ENCODE measurements around the gene BBOX1.

The BBOX1 gene

GRCh38 chr11:27025957-27026733 lies 14.5 kb upstream of the BBOX1 start:
- no peak for DNase-seq

DNA sequence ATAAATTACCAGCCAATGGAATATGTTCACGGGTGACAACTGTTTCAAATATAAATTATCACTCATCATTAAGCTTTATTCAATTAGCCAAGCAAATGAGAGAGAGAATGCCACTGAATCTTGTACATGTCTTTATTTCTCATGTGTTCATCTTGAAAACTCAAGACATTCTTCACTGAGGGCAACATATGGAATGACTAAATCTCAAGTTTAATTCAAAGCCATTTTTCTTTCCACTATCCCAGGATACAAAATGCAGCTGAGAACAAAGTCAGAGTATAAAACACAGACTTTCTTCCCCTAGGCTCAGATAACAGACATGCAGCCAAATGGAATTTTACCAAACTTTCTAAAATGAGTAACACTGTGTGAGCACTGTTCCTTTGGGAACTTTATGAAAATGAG lies 12.1 kb upstream of the BBOX1 start:
- DNase-seq: no peak

GRCh38 chr11:27029966-27030365 lies 10.6 kb upstream of the BBOX1 start:
- no peak for DNase-seq

DNA sequence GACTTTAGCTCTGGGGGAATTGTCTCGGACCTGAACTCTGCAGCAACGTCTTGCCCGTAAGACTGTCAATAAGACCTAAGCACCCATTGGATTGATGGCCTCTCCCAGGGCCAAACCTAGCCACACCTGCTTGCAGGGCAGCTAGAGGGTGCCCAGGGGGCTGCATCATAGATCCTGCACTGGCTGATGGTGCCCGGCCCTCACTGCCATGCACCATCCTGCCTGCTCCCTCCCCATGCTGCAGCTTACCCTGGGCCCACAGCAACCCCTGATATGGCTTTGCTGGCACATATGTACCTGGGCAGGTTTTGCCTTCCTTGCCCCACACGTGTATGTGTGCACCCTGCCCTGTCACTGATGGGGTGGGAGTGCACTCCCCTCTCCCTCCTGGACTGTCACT lies 8.9 kb upstream of the BBOX1 start:
- no peak for DNase-seq

DNA sequence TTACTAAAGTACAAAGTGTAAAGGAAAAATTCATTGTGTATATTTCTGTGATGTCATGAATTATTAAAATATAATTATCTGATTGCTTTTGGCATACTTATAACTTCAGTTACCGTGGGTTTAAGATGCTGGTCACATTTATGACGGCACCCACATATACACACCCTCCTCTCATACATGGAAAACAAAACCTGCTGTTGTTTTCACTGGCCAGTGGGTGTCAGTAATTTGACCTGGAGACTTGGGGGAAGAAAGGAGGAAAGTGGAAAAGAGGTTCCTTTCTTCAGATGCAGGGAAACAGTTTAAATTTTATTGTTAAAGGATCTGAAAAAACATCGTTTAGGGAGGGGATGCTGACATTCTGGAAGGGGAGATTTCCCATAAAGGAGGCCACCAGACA lies 742 bp upstream of the BBOX1 start:
- no peak for DNase-seq

GRCh38 chr11:27041141-27041899 lies 705 bp downstream of the BBOX1 start:
- DNase-seq: no peak

DNA sequence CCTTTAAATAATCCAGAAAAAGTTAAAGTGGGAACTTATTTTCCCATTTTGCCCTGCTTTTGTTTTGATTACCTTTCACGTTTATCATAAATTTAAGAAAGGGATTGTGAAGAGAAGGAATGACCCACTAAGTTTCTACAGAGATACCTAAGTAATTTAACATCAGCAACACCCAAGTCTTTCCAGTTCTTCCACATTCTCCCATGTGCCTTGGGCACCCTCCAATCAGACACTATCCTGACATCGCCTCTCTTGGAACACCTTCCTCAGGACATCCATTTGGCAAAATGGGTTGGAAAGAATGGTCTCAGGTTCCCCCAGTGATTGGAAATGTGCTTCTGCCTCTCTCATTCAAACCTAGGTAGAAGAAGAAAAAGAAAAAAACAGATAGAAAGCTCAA lies 6.3 kb downstream of the BBOX1 start:
- no peak for DNase-seq

DNA sequence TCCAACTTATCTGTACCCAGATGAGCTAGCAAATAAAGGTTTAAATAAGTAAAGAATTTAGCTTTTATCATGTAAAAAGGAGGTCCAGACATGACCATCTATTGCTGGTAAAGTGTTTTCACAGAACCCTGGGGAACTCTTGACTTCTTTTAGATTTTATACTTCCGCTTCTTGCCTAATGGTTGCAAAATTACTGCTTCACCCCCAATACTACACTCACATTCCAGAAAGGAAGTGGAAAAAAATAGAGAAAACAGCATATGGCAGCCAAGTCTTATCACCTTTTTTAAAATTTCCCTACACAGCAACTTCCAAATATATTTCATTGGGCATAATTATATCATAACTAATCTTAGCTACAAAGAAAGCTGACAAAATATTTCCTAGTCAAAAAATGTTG lies 12.1 kb downstream of the BBOX1 start:
- no peak for DNase-seq

GRCh38 chr11:27055065-27055682 lies 14.6 kb downstream of the BBOX1 start:
- DNase-seq: no peak

- no peak for DNase-seq
These were observed 16.6 kb downstream of the BBOX1 start for GRCh38 chr11:27057091-27057780.

DNA sequence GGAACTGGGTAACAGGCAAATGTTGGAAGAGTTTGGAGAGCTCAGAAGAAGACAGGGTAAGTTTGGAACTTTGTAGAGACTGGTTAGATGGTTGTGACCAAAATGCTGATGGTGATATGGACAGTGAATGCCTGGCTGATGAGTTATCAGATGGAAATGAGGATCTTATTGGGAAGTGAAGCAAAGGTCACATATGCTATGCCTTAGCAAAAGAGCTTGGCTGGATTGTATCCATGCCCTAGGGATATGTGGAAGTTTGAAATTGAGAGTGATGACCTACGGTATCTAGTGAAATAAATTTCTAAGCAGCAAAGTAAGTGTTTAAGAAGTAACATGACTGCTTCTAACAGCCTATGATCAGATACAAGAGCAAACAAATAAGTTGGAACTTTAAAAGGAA lies 17.8 kb downstream of the BBOX1 start:
- no peak for DNase-seq

- no peak for DNase-seq
These were observed 18.8 kb downstream of the BBOX1 start for GRCh38 chr11:27059431-27059830.

- DNase-seq: no peak
These were observed 20.3 kb downstream of the BBOX1 start for GRCh38 chr11:27060816-27061460.

DNA sequence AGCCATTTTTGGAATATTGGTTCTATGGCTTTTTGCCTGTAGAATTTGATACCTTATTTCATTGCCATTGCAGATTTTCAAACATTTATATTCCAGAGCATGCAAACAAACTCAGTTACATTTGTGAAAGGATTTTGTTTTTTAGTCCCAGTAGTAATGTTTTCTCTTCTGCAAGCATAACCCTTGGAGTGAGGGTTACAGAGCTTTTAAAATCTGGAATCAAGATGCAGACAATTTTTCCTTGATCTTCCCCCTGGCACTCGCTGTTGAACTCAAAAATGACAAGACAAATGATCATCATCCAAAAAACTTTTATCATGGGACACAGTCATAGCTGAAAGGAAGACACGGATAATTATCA lies 20.8 kb downstream of the BBOX1 start:
- no peak for DNase-seq

- no peak for DNase-seq
These were observed 23.5 kb downstream of the BBOX1 start for GRCh38 chr11:27064086-27064485.

GRCh38 chr11:27075192-27075591 lies 34.6 kb downstream of the BBOX1 start:
- no peak for DNase-seq

- DNase-seq: no peak
These were observed 35.0 kb downstream of the BBOX1 start for GRCh38 chr11:27075655-27076054.

DNA sequence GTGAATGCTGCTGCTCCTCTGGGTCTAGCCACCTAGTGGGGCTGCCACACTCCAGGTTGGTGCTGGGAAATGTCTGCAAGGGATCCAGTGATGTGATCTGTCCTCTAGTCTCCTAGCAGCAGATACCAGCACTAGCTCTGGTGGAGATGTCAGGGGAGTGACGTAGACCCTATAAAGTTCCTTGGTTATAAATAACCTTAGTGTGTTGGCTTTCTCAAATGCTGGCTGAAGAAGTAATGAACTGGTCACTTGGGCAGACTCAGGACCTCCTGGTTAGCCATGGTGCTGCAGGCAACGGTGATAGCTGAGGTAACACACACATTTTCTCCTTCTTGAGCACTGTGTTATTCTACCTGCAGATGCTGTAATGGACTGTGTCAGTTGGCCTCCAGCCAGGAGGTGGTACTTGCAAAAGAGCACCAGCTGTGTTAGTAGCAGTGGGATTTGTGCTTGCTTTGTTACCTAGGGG lies 35.5 kb downstream of the BBOX1 start:
- DNase-seq: peak; percentile 25

GRCh38 chr11:27081056-27081455 lies 40.4 kb downstream of the BBOX1 start:
- DNase-seq: no peak

- DNase-seq: no peak
These were observed 42.6 kb downstream of the BBOX1 start for GRCh38 chr11:27083241-27083640.

DNA sequence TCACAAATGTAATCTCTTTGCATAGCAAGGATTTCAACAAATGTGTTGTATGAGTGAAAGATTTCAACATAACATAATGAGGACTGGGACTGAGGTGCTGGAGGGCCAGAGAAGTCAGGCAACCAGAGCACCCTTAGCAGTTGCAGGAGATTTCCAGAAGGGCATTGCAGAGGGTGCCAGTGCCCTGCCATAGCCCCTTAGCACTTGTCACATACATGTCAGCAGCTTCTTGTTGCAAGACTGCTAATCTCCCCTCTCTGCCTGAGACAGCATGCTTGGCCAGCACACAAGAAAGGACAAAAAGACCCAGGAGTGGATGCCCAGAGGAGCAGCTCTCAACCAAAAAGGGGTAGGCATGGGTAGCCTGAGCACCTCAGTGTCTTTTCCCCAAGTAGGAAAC lies 43.2 kb downstream of the BBOX1 start:
- DNase-seq: no peak

DNA sequence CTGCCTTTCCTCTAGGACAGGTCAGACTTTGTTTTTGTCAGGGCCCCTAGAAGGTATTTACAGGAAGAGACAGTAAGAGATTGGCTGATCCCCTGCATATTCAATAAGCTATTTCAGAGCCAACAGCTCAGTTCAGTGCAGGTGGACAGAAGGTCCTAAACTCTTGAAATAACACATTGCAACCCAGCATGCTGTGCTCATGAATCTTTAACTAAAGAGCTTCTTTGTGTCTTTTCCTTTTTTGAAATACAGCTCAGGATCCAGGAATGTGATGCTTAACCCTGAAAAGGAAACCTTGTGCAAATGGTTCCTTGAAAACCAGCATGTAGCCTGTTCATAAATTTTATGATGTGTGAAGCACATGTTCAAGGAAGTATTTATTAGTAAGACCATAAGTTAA lies 43.9 kb downstream of the BBOX1 start:
- DNase-seq: no peak

- no peak for DNase-seq
These were observed 44.5 kb downstream of the BBOX1 start for GRCh38 chr11:27085111-27085510.

All from NCI-H1694 (cell line).